BLaER1 treated with 17β-estradiol and CSF1 and Interleukin-3, amounts not matched to agents 10 nM and 100 nM (cell line): ENCODE results near the gene LRBA.
A peak's percentile ranks its signal among the peaks of the same experiment; 100 is the strongest.

Experiments used
- H3K27ac ChIP-seq, 11 experiments: shearing (Covaris generic); formaldehyde crosslinking; 2 replicates each; pipeline ENCODE4 v1.8.1; 2022
- H3K27me3 ChIP-seq, 11 experiments: shearing (Covaris generic); formaldehyde crosslinking; 2 replicates each; pipeline ENCODE4 v1.8.1; 2022
- H3K36me3 ChIP-seq, 11 experiments: shearing (Covaris generic); formaldehyde crosslinking; 2 replicates each; pipeline ENCODE4 v1.8.1; 2022
- H3K4me1 ChIP-seq, 10 experiments: shearing (Covaris generic); formaldehyde crosslinking; 2 replicates each; pipeline ENCODE4 v1.8.1; 2022
- H3K4me2 ChIP-seq, 11 experiments: shearing (Covaris generic); formaldehyde crosslinking; 2 replicates each; pipeline ENCODE4 v1.8.1; 2022
- H3K4me3 ChIP-seq, 10 experiments: shearing (Covaris generic); formaldehyde crosslinking; 2 replicates each; pipeline ENCODE4 v1.8.1; 2022
- H3K9ac ChIP-seq, 11 experiments: shearing (Covaris generic); formaldehyde crosslinking; 2 replicates each; pipeline ENCODE4 v1.8.1; 2022
- H3K9me3 ChIP-seq, 11 experiments: shearing (Covaris generic); formaldehyde crosslinking; replicated peaks in 1 of 11; 2 replicates each; pipeline ENCODE4 v1.8.1; 2022
- H4K20me1 ChIP-seq, 11 experiments: shearing (Covaris generic); formaldehyde crosslinking; 2 replicates each; pipeline ENCODE4 v1.8.1; 2022
- Cebpa-rat ChIP-seq, 11 experiments: shearing (Covaris generic); IDR thresholded peaks; 2 replicates each; pipeline ENCODE4 v1.8.1; 2022

LRBA gene

DNA sequence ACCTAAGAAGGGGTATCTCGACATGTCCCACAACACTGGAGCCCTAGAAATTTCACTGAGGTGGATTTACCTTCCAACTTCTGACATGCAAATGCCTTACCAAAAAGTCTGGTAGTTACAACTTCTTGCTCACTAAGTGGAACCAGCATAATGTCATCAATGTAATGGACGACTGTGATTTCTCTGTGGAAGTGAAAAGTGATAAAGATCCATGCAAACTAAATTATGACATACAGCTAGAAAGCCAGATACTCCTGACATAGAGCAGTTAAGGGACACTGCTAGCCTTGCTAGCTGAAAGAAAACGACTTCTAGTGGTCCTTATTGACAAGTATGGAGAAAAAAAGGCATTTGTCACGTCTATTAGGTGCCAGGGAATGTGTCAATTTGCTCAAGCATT lies 242.1 kb downstream of the LRBA start:
- peaks cover 0 to 13% (median 7%) of the 10 kb centered on the region in 10 experiments; a peak in 13 of 20 replicates for H3K4me1 ChIP-seq
- H3K4me2 ChIP-seq = no peak overlapping the region
- no peak overlapping the region for H3K9ac ChIP-seq
- no peak overlapping the region for H3K27ac ChIP-seq
- no peaks in the 10 kb centered on the region for H3K36me3 ChIP-seq
- no peak for TF ChIP-seq Cebpa-rat (IDR thresholded peaks at IDR 0.05)
- H3K27me3 ChIP-seq = no peaks in the 10 kb centered on the region
- no peaks in the 10 kb centered on the region for H3K9me3 ChIP-seq
- H4K20me1 ChIP-seq = no peaks in the 10 kb centered on the region
- H3K4me3 ChIP-seq = no peak overlapping the region

GRCh38 chr4:150771382-150771781 lies 243.7 kb downstream of the LRBA start:
- peaks cover 0 to 13% (median 7%) of the 10 kb centered on the region in 10 experiments; a peak in 13 of 20 replicates for H3K4me1 ChIP-seq
- no peak overlapping the region for H3K4me3 ChIP-seq
- no peaks in the 10 kb centered on the region for H3K36me3 ChIP-seq
- H3K27me3 ChIP-seq = no peaks in the 10 kb centered on the region
- H3K27ac ChIP-seq = no peak overlapping the region
- H3K9ac ChIP-seq = no peak overlapping the region
- H3K9me3 ChIP-seq = no peaks in the 10 kb centered on the region
- TF ChIP-seq Cebpa-rat (IDR thresholded peaks at IDR 0.05) = no peak
- H4K20me1 ChIP-seq = no peaks in the 10 kb centered on the region
- H3K4me2 ChIP-seq = no peak overlapping the region

DNA sequence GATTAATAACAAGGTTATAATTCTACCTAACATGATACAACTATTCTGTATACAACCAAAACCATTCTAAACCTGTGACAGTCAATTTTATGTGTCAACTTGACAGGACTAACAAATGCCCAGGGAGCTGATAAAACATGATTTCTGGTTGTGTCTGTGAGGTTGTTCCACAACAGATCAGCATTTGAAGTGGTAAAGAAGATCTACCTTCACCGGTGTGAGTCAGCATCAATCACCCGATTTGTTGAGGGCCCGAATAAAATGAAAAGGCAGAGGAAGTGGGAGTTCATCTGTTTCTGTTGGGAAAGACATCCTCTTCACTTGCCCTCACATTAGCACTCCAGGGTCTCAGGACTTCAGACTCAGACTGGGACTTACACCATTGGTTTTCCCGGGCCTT lies 245.2 kb downstream of the LRBA start:
- no peaks in the 10 kb centered on the region for H3K27me3 ChIP-seq
- no peak overlapping the region for H3K4me2 ChIP-seq
- H3K27ac ChIP-seq = no peak overlapping the region
- H3K4me3 ChIP-seq = no peak overlapping the region
- no peaks in the 10 kb centered on the region for H3K36me3 ChIP-seq
- H3K4me1 ChIP-seq = peaks cover 0 to 13% (median 7%) of the 10 kb centered on the region in 10 experiments; a peak in 13 of 20 replicates
- no peak overlapping the region for H3K9ac ChIP-seq
- no peaks in the 10 kb centered on the region for H4K20me1 ChIP-seq
- H3K9me3 ChIP-seq = no peaks in the 10 kb centered on the region
- no peak for TF ChIP-seq Cebpa-rat (IDR thresholded peaks at IDR 0.05)

DNA sequence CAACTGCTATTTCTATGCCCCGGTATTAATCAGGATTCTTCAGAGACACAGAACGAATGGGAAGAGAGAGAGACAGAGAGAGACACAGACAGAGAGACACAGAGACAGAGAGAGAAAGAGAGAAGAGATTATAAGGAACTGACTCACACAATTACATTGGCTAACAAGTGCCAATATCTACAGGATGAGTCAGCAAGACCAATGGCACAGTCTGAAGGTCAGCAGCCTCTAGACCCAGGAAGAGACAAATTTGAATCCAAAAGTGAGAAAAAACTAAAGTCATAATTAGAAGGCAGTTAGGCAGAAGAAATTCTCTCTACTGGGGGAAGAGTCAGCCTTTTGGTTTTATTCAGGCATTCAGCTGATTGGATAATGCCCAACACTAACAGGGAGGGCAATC lies 245.8 kb downstream of the LRBA start:
- Histone ChIP-seq H3K4me1 (peaks cover 0 to 11% (median 4%) of the 10 kb centered on the region in 10 experiments; a peak in 13 of 20 replicates), H3K9me3 (no peaks in the 10 kb centered on the region), H3K9ac (no peak overlapping the region), H3K27me3 (no peaks in the 10 kb centered on the region), H3K4me2 (0 out of 22 replicates have a peak overlapping the region, but pooled peaks of 1 of the 11 experiments have one; percentile 7), H3K36me3 (no peaks in the 10 kb centered on the region), H4K20me1 (no peaks in the 10 kb centered on the region), H3K4me3 (no peak overlapping the region), H3K27ac (no peak overlapping the region)
- TF ChIP-seq Cebpa-rat (IDR thresholded peaks at IDR 0.05) = no peak

DNA sequence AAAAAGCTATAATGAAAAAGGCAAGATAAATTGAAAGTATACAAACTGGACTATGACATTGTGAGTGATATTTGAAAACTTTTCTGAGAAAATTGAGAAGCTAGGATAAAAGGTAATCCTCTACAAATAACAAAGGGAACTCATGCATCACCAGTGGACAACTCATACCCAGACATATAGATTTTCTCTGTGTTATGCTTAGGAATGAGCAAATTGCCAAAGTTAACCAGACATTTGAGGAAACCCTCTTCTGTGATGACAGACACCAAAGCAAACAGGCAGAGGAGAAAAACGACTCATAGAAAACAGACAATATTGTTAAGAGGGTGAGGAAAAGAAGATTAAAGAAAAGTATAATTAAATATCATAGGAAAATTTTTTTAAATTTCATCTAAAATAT lies 246.6 kb downstream of the LRBA start:
- no peaks in the 10 kb centered on the region for H3K27me3 ChIP-seq
- peaks cover 0 to 11% (median under 1%) of the 10 kb centered on the region in 10 experiments; a peak in 6 of 20 replicates for H3K4me1 ChIP-seq
- H3K36me3 ChIP-seq = no peaks in the 10 kb centered on the region
- H3K4me2 ChIP-seq = no peak overlapping the region
- no peak overlapping the region for H3K27ac ChIP-seq
- TF ChIP-seq Cebpa-rat (IDR thresholded peaks at IDR 0.05) = no peak
- no peak overlapping the region for H3K4me3 ChIP-seq
- no peaks in the 10 kb centered on the region for H4K20me1 ChIP-seq
- no peak overlapping the region for H3K9ac ChIP-seq
- H3K9me3 ChIP-seq = no peaks in the 10 kb centered on the region

GRCh38 chr4:150765216-150765615 lies 249.9 kb downstream of the LRBA start:
- no peaks in the 10 kb centered on the region for H4K20me1 ChIP-seq
- no peak overlapping the region for H3K9ac ChIP-seq
- H3K4me1 ChIP-seq = peaks cover 0 to 11% (median 0%) of the 10 kb centered on the region in 10 experiments; a peak in 4 of 20 replicates
- H3K27me3 ChIP-seq = no peaks in the 10 kb centered on the region
- no peaks in the 10 kb centered on the region for H3K36me3 ChIP-seq
- no peak overlapping the region for H3K27ac ChIP-seq
- H3K4me3 ChIP-seq = no peak overlapping the region
- TF ChIP-seq Cebpa-rat (IDR thresholded peaks at IDR 0.05) = no peak
- H3K9me3 ChIP-seq = no peaks in the 10 kb centered on the region
- H3K4me2 ChIP-seq = no peak overlapping the region

GRCh38 chr4:150751648-150752047 lies 263.4 kb downstream of the LRBA start:
- Histone ChIP-seq H3K9ac (no peak overlapping the region), H3K4me3 (no peak overlapping the region), H3K27ac (no peak overlapping the region), H3K4me1 (no peaks in the 10 kb centered on the region), H3K36me3 (no peaks in the 10 kb centered on the region), H4K20me1 (no peaks in the 10 kb centered on the region), H3K4me2 (no peak overlapping the region), H3K9me3 (no peaks in the 10 kb centered on the region), H3K27me3 (no peaks in the 10 kb centered on the region)
- TF ChIP-seq Cebpa-rat (IDR thresholded peaks at IDR 0.05) = no peak

DNA sequence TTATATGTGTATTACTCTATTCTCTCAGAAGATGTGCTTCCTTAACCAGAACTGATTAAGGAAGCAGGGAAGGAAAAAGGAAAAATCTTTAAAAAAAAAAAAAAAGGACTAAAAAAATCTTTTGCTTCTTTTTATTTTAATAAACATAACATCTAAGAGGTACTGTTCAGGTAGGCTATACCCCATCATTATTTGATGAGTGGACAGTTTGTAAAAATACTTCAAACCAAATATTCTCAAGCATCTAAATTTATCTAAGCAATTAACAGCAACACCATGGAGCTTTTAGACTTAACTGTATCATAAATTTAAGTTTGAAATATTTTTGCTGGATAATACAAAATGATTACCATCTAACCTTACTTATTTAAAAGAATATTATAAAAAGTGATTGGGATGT lies 264.3 kb downstream of the LRBA start:
- H3K27me3 ChIP-seq = no peaks in the 10 kb centered on the region
- no peak overlapping the region for H3K4me3 ChIP-seq
- H4K20me1 ChIP-seq = no peaks in the 10 kb centered on the region
- H3K4me2 ChIP-seq = no peak overlapping the region
- no peaks in the 10 kb centered on the region for H3K36me3 ChIP-seq
- H3K4me1 ChIP-seq = no peaks in the 10 kb centered on the region
- no peaks in the 10 kb centered on the region for H3K9me3 ChIP-seq
- H3K27ac ChIP-seq = no peak overlapping the region
- H3K9ac ChIP-seq = no peak overlapping the region
- TF ChIP-seq Cebpa-rat (IDR thresholded peaks at IDR 0.05) = no peak

DNA sequence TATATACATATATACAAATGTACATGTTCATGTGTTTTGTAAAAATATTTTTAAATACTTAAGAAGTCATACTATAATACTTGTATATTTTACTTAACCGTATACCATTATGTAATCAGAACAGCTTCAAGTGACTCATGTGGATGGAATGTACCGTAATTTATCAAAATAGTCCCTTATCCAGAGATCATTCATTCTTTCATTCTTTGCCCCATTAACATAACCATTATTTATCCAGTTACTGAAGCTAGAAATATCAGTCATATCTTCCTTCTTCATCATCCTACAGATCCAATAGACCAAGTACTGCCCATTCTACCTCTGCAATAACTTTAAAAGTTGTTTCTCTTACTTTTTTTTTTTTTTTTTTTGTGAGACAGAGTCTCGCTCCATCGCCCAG lies 268.9 kb downstream of the LRBA start:
- no peaks in the 10 kb centered on the region for H3K9me3 ChIP-seq
- H3K27ac ChIP-seq = no peak overlapping the region
- H3K36me3 ChIP-seq = no peaks in the 10 kb centered on the region

GRCh38 chr4:150744570-150744969 lies 270.5 kb downstream of the LRBA start:
- Histone ChIP-seq H3K4me2 (no peak overlapping the region), H3K9ac (no peak overlapping the region), H3K4me3 (no peak overlapping the region), H4K20me1 (no peaks in the 10 kb centered on the region), H3K4me1 (no peaks in the 10 kb centered on the region), H3K36me3 (no peaks in the 10 kb centered on the region), H3K27me3 (no peaks in the 10 kb centered on the region), H3K9me3 (0 out of 22 replicates have a peak, but pooled peaks cover 0 to 3% (median 0%) of the 10 kb centered on the region in 11 experiments), H3K27ac (no peak overlapping the region)
- TF ChIP-seq Cebpa-rat (IDR thresholded peaks at IDR 0.05) = no peak

More for the DNA sequence above, 268.9 kb downstream of the LRBA start:
- TF ChIP-seq Cebpa-rat (IDR thresholded peaks at IDR 0.05) = no peak
- Histone ChIP-seq H3K4me1 (no peaks in the 10 kb centered on the region), H3K27me3 (no peaks in the 10 kb centered on the region), H3K4me3 (no peak overlapping the region), H4K20me1 (no peaks in the 10 kb centered on the region), H3K9ac (no peak overlapping the region), H3K4me2 (no peak overlapping the region)
